Keratinocyte (primary cell): Measurements from ENCODE around the gene PARPBP.

Experiments used
- EZH2 ChIP-seq: IDR thresholded peaks from one replicate; pipeline ENCODE4 v1.6.1; 2012; ENCODE audit warnings: inconsistent platforms, mild to moderate bottlenecking, low read length, moderate library complexity
- TF ChIP-seq, protein P1 (sequence below), 3 experiments: IDR thresholded peaks in 1 of 3; conservative IDR thresholded peaks in 1 of 3; optimal IDR thresholded peaks in 1 of 3; 2 replicates in 2 of 3; 3 replicates in 1 of 3; pipeline versions ENCODE3 to v1.5.1; 2011; ENCODE audit warnings: low read length in 3 of 3, mild to moderate bottlenecking in 3 of 3, moderate library complexity in 2 of 3, control low read depth in 1 of 3, inconsistent platforms in 1 of 3; ENCODE audit not compliant: insufficient read depth in 2 of 3; ENCODE audit errors: extremely low read depth in 1 of 3

DNA sequence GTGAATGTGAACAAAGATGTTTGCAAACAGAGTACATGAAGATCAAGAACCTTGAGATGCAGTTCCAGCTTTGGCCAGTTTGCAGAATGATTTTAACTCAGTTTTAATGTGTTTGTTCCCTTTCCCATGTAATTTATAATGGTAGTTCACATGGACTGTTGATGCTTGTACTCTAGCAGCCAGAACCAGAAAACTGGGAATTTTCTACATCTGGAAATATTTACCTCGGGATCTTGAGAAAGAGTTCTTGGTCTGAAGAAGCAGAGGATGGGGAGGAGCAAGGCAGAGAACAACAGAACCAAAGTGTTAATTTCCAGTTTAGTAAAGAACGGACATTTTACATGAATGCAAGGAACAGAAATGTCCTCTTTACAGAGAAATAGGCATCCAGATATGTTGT is 114.6 kb downstream of the PARPBP start:
- TF ChIP-seq, protein P1, sequence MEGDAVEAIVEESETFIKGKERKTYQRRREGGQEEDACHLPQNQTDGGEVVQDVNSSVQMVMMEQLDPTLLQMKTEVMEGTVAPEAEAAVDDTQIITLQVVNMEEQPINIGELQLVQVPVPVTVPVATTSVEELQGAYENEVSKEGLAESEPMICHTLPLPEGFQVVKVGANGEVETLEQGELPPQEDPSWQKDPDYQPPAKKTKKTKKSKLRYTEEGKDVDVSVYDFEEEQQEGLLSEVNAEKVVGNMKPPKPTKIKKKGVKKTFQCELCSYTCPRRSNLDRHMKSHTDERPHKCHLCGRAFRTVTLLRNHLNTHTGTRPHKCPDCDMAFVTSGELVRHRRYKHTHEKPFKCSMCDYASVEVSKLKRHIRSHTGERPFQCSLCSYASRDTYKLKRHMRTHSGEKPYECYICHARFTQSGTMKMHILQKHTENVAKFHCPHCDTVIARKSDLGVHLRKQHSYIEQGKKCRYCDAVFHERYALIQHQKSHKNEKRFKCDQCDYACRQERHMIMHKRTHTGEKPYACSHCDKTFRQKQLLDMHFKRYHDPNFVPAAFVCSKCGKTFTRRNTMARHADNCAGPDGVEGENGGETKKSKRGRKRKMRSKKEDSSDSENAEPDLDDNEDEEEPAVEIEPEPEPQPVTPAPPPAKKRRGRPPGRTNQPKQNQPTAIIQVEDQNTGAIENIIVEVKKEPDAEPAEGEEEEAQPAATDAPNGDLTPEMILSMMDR (optimal IDR thresholded peaks at IDR 0.05 in 1 of 3, IDR thresholded peaks at IDR 0.05 in 1 of 3, conservative IDR thresholded peaks at IDR 0.05 in 1 of 3; ENCODE audit: extremely low read depth in 1 of 3, insufficient read depth in 2 of 3, low read length in 3 of 3) = no peak
- no peak for TF ChIP-seq EZH2
